ENCODE results near the gene CTRB1.
"Not testable (repeated sequence)": the region's sequence is repeated elsewhere in the genome, so short reads cannot be mapped to it uniquely, and the experiment has no call there.

CTRB1 gene

GRCh38 chr16:75204905-75205304 lies 13.9 kb upstream of the CTRB1 start:
- not testable (repeated sequence) for DNase-seq

- DNase-seq, result not testable (repeated sequence)
Observed at GRCh38 chr16:75205438-75205837, 13.3 kb upstream of the CTRB1 start.

DNA sequence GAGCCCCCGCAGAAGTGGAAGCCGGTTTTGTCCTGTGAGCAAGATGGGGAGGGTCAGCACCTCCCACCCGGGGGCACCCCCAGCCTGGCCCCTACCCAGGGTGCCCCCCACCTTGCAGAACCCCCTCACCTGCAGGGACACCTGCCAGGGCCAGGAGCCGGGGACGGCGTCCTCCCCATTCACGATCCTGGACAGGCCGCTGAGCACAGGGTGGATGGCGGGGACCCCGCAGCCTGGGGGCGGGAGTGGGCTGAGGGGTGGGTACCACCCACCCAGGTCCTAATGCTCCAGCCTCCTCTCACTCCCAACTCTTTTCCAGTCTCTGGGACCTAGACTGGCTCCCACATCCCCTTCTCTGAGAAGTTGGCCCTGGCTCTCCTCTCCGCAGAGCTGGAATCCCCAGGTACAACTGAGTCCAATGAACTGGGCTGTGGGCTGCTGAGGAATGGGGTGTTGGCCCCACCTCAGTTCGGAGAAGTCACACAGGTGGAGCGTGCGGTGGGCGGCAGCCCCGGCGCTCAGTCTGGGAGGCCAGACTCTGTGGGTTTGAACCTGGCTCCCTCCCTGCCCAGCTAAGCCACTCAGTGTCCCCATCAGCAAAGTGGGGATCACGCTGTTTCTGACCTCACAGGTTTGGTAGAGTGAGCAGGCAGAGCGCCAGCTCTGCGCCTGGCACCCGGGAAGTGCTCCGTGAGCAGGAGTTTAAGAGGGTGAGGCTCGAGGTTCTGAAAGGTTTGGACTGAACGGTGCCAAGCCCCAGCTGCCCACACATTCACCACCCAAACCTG lies 12.6 kb upstream of the CTRB1 start:
- not testable (repeated sequence) for DNase-seq

DNA sequence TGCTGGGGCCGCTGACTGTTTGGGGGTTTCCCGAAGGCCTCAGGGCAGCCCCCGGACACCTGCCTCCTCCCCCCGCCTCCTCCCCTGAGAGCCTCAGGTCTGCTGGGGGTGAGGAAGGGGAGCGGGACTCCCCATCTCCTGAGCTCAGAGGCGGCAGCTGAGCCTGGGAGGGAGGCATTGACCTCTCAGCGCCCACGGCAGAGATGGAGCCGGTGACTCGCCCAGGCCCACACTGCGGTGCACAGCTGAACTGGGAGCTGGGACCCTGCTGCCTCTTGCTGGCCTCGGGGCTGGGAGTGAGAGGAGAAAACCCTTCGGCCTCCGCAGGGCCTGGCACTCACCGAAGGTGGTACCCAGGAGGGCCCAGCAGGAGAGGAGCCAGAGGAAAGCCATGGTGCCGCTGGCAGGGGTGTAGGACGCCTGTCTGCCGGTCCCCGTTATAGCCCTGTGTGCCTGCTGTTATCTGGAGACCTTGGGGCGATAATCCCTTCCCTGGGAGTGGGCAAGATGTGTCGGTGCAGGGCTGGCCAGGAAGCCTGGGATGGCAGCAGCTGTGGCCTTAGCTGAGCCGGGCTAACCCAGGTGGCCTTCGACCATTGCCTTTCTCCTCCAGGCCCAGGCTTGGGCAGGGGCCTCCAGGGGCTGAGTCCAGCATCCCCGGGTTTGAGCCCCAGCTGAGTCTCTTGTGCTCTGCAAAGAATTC lies 11.9 kb upstream of the CTRB1 start, which contains the start of gene CTRB2:
TSS of gene CTRB2 (minus strand) at position 413 of the 703 bp plus-strand sequence. CDS start at position 393, 20 bp downstream.
- DNase-seq, result no peak

DNA sequence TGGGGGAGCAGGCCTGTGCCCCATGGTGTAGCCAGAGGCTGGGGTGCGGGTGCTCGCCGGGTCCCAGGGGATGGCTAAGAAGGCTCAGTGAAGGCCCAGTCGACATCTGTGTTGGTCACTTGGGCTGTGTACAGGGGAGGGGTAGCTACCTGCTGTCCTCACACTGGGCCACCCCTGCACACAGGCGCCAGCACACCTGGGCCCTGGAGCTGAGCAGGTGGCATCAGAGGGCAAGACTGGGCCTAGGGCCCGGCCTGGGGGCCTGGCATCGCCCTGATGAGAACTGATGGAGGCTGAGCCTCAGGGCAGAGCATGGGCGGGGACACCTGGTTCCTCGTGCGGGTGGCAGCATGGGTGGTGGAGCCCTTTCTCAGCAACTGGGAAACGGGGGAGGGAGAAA lies 11.0 kb upstream of the CTRB1 start:
- DNase-seq, result no peak

DNA sequence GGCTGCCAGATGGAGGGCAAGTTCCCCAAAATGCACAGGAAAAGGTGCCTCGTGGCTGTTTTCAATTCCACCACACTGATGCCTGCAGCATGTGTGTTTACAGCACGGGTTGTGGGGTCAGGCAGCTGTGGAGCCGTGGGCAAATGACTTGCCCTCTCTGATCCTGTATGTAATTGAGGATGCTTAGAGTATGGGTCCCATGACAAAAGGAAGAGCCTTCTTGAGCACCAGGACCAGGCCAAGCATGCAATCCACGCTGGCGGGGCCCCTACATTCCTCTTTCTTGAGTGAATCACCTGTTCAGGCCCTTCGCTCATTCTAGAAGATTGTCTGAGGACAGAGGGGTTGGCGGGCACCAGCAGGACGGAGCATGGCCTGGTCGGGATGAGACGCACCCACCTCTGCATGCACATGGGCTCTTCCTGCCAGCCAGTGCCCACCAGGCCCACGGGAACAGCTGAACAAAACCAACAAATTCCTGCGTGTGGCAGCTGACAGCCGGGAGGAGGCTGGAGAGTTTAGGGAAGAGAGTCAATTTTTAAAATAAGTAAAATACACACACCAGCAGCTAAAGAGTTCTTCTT lies 10.5 kb upstream of the CTRB1 start:
- DNase-seq, result no peak

- DNase-seq, result no peak
Observed at GRCh38 chr16:75208861-75209505, 9.8 kb upstream of the CTRB1 start.

DNA sequence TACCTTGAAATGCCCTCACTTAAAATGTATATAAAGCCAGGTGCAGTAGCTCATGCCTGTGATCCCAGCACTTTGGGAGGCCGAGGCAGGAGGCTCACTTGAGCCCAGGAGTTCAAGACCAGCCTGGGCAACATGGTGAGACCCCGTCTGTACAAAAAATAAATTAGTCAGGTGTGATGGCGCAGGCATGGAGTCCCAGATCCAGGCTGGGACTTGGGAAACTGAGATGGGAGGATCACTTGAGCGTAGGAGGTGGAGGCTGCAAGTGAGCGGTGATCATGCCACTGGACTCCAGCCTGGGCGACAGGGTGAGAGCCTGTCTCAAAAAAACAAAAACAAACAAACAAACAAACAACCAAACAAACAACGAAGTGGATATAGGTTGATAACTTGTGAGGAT lies 9.3 kb upstream of the CTRB1 start:
- not testable (repeated sequence) for DNase-seq

DNA sequence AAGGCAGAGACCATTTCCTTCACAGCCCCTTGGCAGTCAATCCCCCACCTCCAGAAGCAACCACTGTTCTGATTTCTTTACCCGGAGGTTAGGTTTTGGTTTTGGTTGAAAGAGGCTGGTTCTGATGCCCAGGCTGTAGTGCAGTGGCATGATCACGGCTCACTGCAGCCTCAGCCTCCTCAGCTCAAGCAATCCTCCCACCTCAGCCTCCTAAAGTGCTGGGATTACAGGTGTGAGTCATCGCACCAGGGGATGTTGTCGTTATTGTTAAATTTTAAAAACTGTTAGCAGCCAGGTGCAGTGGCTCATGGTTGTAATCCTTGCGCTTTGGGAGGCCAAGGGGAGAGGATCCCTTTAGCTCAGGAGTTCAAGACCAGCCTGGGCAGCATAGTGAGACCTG lies 8.8 kb upstream of the CTRB1 start:
- DNase-seq, result no peak

DNA sequence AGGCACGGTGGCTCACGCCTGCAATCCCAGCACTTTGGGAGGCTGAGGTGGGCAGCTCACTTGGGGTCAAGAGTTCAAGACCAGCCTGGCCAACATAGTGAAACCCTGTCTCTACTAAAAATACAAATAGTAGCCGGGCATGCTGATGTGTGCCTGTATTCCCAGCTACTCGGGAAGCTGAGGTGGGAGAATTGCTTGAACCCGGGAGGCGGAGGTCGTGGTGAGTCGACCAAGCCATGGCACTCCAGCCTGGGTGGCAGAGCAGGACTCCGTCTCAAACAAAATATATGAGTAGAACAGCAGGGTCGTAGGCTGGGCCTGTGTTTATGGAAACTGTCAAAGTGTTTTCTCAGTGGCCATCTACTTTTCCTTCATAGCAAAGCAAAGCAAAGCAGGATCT lies 7.5 kb upstream of the CTRB1 start:
- DNase-seq, result not testable (repeated sequence)

GRCh38 chr16:75216127-75216526 lies 2.7 kb upstream of the CTRB1 start:
- no peak for DNase-seq

DNA sequence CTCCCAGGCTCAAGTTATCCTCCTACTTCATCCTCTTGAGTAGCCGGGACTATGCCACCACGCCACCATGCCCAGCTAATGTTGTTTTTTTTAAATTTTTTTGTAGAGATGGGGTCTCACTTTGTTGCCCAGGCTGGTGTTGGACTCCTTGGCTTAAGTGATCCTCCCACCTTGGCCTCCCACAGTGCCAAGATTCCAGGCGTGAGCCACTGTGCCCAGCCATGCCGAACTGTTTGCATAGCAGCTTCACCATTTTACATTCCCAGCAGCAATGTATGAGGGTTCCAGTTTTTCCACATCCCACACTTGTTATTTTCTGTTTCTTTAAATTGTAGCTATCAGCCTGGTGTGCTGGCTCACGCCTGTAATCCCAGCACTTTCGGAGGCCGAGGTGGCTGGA lies 2.2 kb upstream of the CTRB1 start:
- no peak for DNase-seq

- no peak for DNase-seq
Observed at GRCh38 chr16:75217389-75217851, 1.4 kb upstream of the CTRB1 start.

- no peak for DNase-seq
Observed at GRCh38 chr16:75219088-75219487, 300 bp downstream of the CTRB1 start.

GRCh38 chr16:75219838-75220237 lies 1.1 kb downstream of the CTRB1 start:
- no peak for DNase-seq

DNA sequence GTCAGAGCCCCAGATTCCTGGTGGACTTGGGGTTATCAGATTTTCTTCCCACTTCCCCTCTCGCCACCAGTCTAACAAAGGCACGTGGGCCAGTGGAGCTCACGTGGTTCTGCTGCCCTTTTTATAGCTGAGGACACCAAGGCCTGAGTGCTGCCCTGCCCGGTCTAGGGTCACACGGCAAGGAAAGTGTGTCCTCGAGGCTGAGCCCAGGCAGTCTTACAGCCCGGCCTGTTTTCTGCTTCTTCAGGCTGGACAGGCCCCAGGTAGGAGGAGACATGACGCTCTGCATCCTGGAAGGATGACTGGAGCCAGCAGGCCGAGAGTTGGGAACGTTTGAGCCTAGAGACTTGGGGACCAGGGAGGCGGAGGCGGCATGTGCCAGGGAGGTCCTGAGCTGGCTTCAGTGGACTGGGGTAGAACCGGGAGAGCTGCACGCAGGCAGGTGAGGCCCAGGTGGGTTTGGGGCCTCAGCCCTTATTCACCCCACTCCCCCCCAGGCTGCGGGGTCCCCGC lies 3.5 kb downstream of the CTRB1 start:
- DNase-seq, result no peak

DNA sequence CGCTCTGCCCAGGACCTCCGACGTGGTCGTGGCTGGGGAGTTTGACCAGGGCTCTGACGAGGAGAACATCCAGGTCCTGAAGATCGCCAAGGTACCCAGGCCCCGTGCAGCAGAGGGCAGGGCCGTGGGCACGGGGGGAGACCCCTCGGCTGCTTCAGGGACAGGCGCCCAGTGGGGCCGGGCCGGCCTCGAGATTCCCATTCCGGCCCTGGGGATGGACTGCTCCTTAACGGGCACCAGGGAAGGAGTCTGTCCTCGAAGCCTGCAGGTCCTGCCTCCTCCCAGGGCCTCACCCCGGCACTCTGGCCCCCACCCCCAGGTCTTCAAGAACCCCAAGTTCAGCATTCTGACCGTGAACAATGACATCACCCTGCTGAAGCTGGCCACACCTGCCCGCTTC lies 4.3 kb downstream of the CTRB1 start:
- not testable (repeated sequence) for DNase-seq

GRCh38 chr16:75224306-75225082 lies 5.7 kb downstream of the CTRB1 start:
- DNase-seq, result no peak

DNA sequence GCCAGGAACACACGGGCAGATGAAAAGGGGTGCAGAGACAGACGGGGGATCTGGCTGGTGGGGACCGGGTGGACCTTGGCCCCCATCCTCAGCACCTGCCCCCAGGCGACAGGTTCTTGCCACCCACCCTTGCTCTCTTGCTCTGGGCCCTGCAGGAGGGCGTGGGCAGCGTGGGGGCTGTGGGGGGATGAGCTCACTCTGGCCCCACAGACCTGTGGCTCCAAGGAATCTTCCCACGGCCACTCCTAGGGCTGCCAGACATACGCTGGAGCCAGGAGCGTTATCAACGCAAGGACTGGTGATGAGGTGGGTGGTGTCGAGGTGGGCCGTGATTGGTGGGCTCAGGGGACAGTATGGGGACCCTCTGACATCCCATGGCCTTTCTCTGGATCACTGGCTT lies 6.3 kb downstream of the CTRB1 start:
- no peak for DNase-seq

DNA sequence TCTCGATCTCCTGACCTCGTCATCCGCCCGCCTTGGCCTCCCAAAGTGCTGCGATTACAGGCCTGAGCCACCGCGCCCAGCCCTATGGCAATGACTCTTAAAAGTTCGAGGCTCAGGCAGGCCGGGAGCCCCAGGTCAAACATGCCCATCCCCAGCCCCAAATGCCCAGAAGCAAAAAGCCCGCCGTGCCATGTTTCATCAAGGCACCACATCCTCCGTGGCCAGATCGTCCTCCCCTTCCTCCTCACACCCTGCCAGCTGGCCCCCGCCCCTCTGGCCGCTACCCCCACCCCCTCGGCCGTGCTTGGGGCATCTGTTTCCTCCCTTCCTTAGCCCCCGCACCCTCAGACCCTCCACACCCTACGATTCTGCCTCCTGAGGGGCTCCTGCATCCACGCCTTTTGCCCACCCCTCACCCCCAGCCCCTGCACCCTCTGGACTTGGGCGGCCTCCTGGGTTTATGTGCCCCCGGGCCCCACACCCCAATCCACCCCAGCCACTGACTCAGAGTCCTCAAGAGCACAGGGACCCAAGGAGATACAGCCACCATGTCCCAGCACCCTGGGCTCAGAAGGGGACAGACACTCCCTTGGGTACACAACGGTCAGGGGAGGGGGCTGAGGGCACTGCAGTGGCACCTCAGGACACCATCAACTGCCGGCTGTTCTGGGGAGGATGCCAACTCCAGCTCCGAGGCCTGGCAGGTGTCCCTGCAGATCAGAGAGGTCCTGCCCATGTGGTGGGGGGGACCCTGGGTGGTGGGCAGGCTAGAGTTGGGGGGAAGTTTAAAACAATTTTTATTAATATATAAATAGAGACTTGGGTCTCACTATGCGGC lies 7.1 kb downstream of the CTRB1 start:
- no peak for DNase-seq

Data from GF-D8 (cell line).